ENCODE data around the gene PKMYT1.

The PKMYT1 gene

DNA sequence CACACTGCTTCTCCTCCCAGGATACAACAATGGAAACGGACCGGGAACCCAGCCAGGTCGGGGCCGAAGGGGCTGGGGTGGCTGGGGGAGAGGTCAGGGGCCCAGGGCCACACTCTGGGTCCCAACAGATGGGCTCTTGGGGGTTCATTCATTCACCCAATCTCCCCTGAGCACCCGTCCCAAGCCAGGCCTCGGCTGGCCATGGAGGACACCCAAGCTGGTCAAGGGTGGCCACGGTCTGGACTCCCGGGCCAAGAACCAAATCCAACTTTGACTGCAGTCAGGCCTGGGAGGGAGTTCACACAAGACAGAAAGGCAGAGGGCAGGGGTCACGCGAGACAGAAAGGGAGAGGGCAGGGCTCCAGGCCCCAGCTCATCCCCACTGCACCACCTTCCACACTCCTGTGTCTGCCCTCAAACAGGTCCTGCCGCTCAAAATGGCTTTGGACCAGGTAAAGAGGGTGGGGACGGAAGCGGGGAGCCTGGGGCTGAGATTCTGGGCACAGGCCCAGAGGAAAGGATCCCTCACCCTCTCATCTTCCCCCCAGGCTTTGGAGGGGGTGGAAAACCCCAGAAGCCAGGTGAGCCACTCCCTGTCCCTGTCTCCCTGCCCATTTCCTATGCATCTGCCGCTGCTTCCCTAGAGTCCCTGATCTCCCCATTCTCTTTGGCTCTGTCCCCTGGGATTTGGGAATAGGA lies 12.3 kb upstream of the PKMYT1 start:
- DNase-seq: no peak

DNA sequence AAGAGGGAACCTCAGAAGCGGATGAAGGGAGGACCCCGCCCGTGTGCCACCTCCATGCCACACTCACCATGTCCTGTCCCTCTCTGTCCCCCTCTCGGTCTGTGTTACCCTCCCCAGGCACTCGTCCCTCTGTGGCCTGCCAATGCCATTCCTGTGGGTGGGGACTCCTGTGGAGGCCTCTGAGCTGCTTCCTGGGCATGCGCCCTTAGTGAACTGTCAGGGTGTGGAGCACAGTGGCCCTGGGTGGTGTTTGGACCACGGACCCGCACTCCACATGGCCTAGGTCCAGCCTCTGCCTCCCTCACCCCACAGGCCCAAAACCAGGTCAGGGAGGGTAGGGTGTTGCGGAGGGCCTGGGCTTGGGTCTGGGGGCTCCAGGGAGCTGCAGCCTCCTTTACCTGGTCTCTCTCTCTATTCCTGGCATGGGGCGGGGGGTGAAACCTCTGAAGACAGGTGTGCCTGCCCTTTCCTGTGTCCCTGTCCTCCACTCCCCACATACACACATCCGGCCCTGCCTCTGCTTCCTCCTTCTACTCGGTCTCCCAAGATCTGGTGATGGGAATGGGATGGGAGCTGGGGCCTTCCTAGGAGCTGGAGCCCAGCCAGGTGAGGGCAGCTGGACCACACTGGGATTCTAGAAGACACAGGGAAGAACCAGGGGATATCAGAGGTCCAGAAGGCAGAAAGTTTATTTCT lies 11.5 kb upstream of the PKMYT1 start:
- no peak for DNase-seq

DNA sequence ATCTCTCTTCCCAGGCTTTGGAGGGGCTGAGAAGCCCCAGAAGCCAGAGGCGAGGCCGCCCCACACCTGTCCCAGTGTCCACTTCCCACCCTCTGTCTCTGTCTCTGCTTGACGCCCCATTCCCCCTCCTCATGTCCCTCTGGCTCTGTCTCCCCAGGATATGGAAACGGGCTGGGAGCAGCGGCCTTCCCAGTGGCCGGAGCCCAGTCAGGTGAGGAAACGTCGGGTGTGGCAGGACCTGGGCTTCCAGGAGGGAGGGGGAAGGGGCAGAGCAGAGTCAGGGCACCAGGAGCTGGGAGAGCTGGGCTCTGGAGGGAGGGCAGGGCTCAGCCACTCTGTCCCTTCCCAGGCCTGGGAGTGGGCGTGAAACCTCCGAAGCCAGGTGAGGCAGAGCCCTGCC lies 10.6 kb upstream of the PKMYT1 start:
- DNase-seq: no peak

DNA sequence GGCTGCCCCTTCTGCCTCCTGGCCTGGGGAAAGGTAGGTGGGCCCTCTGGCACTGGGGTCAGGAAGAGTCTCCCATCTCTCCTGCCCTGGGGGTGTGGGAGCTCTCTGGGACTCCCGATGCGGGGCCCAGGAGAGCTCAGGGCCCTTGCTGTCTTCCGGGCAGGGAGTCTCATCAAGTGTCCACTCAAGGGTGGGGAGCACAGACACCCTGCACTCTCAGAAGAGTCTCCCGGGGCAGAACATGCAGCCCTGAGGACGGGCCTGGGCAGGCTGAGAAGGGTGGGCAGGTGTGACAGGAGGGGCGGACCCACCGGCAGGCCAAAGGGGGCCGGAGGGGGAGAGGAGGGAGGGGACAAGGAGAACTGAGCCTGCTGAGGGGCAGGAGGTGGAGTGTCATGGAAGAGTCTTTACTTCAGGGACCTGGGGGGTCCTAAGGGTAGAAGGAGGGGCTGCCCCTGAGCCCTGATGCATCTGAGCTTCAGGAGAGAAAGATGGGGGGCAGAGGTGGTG lies 8.4 kb upstream of the PKMYT1 start:
- DNase-seq: no peak

DNA sequence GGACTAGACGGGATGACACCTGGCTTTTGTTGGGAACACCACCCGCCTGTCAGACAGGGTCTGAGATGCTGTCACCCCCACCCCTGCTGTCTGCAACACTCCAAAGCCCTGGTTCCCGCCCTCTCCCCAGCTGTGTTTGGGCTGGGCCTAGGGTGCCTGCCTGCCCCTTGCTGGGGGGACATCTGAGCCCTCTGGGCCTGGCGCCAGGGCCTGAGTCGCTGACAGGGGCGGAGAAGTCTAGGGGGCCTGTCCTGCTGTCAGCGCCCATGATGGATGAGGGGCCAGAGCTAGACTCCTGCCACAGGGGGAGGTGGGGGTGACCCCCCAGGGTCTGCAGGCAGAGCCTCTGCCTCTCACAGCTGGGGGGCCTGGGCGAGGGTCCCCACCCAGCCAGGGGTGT lies 7.6 kb upstream of the PKMYT1 start:
- DNase-seq: no peak

DNA sequence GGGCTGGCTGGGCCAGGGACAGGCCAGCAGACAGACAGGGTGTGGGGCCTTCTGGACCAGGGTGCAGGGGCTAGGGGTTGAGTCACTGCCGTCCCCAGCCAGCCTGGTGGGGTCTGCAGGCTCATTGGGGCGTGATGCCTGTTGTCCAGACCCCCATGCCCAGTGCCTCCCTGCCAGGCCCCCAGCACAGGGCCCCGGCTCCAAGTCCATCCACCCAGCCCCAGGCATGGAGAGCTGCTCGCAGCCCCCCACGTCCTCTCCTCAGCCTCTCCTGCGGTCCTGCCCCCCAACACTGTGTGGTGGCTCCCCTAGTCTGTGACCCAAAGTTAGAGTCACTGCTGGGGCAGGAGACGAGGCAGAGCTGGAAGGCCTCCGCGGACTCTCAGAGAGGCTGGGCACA lies 7.0 kb upstream of the PKMYT1 start:
- no peak for DNase-seq

DNA sequence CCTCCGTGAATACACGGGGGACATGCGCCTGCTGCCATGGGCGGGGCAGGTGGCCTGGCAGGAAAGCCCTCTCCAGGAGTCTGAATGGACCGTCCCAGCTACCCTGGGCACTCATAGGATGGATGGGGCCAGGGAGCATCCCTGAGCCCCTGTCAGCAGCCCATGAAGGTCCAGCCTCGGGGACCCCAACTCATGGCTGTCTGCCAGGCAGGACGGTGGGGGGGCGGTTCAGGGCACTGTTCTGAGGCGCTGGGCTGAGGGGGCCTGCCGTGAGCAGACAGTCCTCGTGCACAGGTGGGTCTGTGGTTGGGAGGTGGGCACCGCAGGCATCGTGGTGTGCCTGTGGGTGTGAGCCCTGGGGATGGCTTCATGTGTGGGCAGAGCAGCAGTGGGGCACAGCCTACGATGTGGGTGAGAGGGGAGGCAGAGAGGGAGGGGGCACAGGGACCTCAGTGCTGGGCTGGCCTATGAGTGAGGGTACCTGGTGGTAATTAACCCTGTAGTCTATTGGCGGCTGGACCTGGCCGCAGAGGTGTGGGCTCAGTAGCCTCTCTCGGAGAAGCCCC lies 6.5 kb upstream of the PKMYT1 start:
- no peak for DNase-seq

DNA sequence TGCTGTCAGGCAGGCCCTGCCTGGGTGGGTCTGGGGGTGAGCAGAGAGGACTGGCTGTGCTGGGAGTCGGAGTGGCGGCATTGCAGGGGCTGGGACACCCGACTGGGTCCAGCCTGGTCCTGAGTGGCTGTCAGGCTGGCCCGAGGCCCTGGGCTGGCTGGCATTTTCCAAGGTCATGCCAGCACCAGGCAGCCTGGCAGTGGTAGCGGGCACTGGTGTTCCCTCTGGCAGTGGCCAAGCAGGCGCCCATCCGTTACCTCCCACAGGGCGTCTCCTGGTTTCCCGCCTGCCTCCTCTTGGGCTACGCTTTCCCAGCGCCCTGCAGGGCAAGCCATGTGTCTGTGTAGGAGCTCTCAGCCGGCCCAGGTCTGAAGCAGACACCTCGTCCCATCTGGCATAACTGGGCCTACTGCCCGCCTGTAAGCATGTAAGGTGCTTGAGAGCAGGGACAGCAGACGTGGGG lies 5.7 kb upstream of the PKMYT1 start:
- DNase-seq: no peak

DNA sequence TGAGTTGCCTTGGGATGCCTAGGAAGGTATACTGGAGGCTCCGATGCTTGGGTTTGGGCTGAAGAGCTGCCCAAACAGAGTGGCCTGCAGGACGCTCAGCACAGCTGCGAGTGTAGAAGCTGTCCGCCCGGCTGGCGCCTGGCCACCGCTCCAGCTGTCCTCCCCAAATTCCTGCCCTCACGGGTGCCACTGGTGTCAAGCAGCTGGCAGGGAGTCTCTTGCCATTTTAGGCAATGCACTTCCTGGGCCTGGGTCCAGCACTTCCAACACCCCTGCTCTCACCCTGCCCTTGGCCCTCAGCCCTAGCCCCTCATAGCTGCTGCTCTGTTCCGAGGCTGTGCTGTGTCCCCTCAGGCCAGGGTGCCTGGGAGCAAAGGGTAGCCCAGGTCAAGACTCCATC lies 5.2 kb upstream of the PKMYT1 start:
- no peak for DNase-seq

DNA sequence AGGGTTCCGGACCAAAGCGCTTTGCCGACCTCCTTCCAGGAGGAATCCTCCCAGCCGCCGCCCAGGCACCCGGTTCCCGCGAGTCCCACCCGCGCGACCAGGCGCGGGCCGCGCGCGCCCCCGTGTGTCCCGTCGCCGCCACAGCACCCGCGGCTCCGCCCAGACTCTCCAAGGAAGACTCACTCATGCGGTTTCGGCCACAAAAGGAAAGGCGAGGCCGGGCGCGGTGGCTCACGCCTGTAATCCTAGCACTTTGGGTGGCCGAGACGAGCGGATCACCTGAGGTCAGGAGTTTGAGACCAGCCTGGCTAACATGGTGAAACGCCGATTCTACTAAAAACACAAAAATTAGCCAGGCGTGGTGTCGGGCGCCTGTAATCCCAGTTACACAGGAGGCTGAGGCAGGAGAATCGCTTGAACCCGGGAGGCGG lies 3.5 kb upstream of the PKMYT1 start:
- DNase-seq: peak; percentile 72

DNA sequence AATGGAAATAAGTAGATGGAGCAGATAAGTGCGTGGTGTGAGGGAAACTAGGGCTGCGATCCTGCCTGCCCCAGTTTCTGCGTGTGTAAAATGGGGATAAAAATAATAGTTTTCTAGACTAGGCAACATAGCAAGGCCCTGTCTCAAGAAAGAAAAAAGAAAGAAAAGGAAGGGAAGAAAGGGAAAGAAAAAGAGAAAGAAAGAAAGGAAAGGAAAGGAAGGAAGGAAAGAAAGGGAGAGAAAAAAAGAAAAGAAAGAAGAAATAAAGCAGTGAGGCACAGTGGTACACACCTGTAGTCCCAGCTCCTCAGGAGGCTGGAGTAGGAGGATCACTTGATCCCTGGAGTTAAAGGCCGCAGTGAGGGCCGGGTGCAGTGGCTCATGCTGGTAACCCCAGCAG lies 2.2 kb upstream of the PKMYT1 start:
- no peak for DNase-seq

DNA sequence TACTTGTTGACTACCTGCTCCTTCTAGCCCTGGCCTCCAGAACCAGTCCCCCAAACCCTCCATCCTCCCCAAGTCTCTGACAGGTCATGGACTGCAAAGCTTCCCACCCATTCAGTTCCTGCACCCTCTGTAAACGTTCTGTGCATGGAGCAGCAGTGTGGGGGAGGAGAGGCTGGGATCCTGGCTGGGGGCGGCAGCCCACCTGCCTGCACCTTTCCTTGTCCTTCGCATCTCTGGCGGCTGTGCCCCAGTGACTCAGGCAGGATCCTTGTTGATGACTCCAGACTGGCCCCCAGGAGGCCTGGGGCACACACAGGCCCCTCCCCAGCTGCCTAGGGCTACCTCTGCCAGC lies 1.6 kb upstream of the PKMYT1 start:
- DNase-seq: no peak

DNA sequence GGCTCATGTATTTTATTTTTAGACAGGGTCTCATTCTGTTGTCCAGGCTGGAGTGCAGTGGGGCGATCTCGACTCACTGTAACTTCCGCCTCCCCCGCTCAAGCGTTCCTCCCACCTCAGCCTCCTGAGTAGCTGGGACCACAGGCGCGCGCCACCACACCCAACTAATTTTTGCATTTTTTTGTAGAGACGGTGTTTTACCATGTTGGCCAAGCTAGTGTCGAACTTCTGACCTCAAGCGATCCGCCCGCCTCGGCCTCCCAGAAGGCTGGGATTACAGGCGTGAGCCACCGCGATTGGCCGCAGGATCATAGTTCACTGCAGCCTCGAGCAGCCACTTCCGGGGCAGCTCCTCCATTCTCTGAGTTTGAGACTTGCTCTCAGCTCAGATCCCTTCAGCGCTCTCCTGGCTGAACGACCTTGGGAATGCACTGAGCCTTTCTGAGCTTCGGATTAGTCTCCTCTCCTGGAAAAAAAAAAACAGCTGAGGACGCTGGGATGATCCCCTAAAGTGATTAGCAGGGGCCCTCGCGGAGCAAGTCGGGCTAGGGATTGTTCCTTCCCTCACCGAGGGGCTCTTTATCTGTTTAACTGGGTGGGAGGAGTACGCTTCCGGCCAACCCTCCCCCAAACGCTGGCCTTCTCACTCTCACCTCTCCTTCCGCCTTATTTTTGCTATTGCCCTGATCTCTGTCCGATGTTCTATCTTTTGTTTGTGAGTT lies 1.1 kb upstream of the PKMYT1 start:
- no peak for DNase-seq

DNA sequence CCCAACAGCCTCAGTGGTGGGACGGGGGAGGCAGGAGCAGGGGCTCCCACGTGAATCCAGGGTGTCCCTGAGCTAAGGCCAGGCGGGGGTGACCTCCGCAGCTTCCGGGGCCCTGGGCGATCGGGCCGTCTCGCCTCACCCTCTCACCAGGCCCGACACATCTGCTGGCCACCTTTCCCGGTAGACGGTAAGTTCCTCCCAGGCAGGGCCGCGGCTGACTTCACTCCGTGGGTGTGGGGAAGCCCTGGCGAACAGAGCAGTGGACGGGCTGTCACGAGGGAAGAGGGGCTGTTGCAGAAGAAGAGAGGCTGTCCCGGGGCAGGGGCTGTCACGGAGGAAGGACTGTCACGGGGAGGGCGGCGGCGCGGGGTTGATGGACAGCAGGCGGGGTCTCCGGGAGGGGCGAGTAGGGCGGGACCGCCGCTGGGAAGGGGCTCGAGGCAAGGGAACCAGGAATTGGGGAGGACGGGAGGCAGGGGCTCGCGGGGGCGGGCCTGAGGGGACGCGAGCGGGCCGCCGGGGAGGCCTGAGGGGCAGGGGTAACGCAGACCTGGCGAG lies 498 bp downstream of the PKMYT1 start:
- DNase-seq: no peak

DNA sequence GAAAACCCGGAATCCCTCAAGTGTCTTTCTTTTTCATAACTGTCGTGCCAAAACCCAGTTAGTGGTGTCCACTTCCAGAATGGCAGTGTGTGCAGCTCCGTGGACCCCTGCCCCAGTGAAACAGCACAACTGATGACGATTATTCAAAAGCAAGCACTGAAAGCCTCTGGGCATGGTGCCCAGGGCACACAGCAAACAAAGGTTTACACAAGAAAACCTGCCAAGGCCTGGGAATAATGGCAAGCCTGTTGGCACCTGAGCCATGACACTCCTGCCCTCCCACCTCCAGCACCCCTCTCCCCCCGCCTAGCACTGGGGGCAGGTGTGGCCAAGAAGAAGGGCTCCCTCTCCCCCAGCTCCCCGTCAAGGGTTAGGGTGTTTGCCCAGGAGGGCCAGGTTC lies 2.8 kb downstream of the PKMYT1 start:
- DNase-seq: no peak

DNA sequence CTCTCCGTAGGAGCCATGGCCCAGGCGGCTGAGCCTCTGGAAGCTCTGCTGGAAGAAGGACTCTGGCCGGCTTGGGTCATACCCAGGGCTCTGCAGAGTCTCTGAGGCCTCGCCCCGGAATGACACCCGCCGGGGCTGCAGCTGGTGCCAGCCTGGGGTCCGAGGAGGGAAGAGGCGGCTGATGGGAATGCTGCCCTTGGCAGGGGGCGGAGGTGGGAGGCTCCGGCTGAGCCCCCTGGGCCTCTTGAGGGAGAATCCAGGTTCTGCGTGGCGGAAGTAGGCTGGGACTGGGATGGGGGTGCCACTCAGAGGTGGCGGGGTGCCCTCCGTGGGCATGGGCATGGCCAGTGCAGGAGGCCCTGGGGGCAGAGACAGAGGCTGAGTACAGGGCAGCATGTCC lies 3.6 kb downstream of the PKMYT1 start:
- DNase-seq: no peak

DNA sequence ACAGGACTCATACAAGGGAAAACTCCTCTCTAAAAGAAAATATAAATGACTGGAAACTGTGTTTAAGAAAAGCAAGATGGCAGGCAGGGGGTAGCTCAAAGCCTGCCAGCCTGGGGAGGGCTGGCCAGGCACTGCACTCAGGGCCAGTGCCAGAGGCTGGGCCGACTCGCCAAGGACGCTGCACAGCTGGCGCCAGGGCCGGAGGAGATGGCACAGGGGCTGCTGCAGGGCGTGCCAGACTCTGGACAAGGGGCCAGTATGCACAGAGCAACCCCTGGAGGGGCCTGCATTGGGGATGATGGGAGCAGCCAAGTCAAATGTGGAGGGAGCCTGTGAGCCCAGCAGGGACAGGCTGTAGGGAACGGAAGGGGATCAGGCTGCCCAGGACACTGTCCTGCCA lies 4.0 kb downstream of the PKMYT1 start:
- no peak for DNase-seq

DNA sequence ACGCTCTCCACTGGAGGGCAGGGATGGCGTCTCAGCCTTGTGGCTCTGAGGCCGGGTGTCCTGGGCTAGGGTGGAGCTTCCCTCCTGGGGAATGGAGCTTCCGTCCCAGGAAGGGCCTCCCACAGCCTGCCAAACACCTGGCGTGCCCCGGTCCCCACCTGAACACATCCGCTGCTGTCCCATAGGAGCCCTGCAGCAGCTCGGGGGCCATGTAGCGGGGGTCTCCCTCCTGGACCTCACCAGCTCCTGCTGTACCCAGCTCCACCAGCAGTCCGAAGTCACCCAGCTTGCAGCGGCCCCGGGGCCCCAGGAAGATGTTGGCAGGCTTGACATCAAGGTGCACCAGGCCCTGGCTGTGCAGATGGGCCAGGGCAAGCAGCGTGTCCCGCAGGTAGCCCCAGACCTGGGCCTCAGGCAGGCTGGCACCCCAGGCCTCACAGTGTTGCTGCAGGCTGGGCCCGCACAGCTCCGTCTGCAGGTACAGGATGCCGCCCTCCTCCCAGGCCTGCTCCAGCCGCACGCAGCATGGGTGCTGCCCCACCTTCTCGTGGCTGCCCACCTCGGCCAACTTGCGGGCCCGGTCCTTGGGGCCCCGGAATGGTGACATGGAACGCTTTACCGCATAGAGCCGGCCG lies 5.0 kb downstream of the PKMYT1 start:
- no peak for DNase-seq

DNA sequence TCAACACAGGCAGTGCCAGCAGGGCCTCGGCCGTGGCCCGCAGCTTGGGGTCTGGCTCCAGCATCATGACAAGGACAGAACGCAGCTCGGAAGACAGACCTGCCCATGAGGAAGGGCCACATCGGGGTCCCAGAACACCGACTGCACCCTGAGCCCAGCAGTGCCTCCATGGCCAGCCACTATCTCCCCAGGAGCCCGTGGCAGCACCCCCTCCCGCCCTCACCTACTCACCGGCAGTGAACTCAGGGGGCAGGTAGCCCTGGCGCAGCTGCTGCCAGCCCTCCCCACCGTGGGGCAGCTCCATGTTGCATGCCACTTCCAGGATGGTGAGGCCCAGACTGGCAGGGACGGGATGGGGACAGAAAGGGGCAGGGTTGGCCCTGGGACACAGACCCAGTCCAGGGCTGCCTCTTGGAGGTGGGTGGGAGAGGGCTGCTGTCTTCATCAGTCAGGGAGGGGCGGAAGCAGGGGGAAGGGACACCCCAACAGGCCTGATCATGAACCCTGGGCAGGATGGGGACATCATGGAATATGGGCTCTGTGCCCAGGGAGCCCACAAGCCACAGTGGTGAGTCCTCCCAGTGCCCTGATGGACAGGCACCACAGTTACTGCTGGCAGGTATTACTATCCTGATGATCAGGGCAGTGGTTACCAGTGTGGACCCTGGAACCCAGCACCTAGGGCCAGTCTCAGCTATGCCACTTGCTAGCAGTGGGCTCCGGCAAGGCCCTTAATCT lies 5.8 kb downstream of the PKMYT1 start:
- no peak for DNase-seq

DNA sequence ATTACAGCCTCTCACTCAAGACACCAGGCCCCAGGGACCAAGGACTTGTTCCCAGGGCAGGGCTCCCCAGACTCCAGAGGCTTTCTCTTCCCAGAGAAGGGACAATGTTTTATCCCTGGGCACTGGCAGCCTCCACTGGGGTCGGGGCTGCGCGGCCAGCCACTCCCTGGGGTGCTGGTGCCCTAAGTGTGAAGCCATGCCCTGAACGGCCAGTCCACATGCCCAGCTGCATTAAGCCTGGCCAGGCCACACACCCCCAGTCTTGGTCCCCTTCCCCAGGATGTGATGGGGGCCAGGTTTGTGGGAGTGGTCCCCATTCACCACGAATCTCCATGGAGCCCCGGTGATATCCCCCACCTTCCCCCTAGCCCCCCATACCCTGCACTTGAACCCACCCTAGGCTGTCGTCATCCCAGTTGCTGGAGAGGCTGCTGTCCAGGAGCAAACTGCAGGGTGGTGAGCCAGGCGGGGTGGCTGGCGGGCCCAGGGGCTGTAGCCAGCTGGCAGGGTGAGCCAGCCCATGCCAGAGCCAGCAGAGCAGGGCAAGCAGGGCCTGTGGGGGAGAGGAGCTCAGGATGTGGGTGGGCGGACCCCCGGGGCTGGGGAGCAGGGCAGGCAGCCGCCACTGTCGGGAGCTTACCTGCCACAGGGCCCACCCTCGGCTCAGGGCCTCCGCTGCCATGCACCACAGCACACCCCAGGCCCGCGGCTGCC lies 6.5 kb downstream of the PKMYT1 start:
- no peak for DNase-seq

DNA sequence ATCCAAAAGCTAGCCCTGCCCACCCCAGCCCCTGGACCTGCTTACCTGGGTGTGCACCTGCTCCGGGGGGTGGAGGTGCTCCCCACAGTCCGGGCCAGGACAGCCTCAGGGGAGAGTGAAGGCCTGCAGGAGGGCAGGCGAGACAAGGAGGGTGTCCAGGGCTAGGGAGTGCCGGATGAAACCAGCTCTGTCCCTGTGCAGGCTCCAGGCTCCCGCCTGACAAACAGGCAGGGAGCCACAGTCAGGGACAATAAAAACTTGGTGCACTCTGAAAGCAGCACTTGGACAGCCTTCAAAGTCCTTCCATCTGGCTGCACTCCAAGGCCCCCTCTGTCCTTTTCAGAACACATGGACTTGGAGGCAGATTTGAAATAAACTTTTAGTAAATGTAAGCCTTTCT lies 7.2 kb downstream of the PKMYT1 start:
- no peak for DNase-seq

Measured in CD4-positive, alpha-beta T cell treated with Interleukin-10 for 1 hour (primary cell).